Testis (tissue), 3 donors: Measurements from ENCODE around the gene HTT. TPM values are rescaled to one million over a fixed set of nuclear protein-coding genes. Genes with fewer than 3 reads are reported as not detected.
"Not testable (repeated sequence)": the region's sequence is repeated elsewhere in the genome, so short reads cannot be mapped to it uniquely, and the experiment has no call there.

Source experiments
- DNase-seq: peaks from one replicate; pipeline ENCODE4 v3.0.0-alpha.2; 2019
- H3K27ac ChIP-seq, 2 donors: fragments of 200-600 bp; sonication (generic); one replicate each; pipeline ENCODE4 v1.5.1; 2019
- H3K27me3 ChIP-seq: fragments of 200-600 bp; sonication (generic); one replicate; pipeline ENCODE4 v1.5.1; 2019
- H3K36me3 ChIP-seq: fragments of 200-600 bp; sonication (generic); one replicate; pipeline ENCODE4 v1.5.1; 2017; ENCODE audit warnings: low read depth; ENCODE audit errors: missing control alignments
- H3K4me1 ChIP-seq: fragments of 200-600 bp; sonication (generic); one replicate; pipeline ENCODE4 v1.5.1; 2019
- H3K4me3 ChIP-seq, 2 donors: fragments of 200-600 bp; sonication (generic); one replicate each; pipeline ENCODE4 v1.5.1; 2017 to 2019
- H3K9me3 ChIP-seq: fragments of 200-600 bp; sonication (generic); one replicate; pipeline ENCODE4 v1.5.1; 2017
- POLR2A ChIP-seq: fragments of 450-650 bp; IDR thresholded peaks from one replicate; pipeline ENCODE4 v1.6.1; 2017; ENCODE audit warnings: antibody characterized with exemption, mild to moderate bottlenecking, moderate library complexity
- WGBS, 2 donors: methylation state at CpG; one replicate each; pipeline ENCODE4 v1.1.5; 2018; 5-methylcytosine and 5-hydroxymethylcytosine counted together
- intact Hi-C: fragments of 100-400 bp; cut with DNase I; formaldehyde crosslinking; loops from one replicate; pipeline ENCODE4 v1.15.1; 2023; ENCODE audit warnings: low total_unique reads
- polyA plus RNA-seq: library from polyadenylated mRNA; stranded (reverse); fragments of 350-450 nt; fragmentation: Illumina TruSeq; extraction: RNeasy Lipid Tissue Mini Kit (QIAGEN cat#74804); gene quantifications from one replicate; pipeline ENCODE4 v1.2.3, GENCODE V29; 2014; ENCODE audit warnings: low read depth, low replicate concordance; ENCODE audit not compliant: insufficient read depth
- total RNA-seq, 2 donors: library from RNA; depleted of rRNA; stranded (reverse); fragments of >200 nt; gene quantifications; one replicate each; pipeline ENCODE4 v1.2.3, GENCODE V29; 2016
- TF ChIP-seq, protein P1 (sequence below), 3 experiments: fragments of 450-650 bp in 2 of 3; fragments of 200-600 bp in 1 of 3; sonication (generic) in 1 of 3; IDR thresholded peaks; one replicate each; pipeline ENCODE4 v1.5.1; 2016 to 2019; ENCODE audit warnings: antibody characterized with exemption in 3 of 3, mild to moderate bottlenecking in 2 of 3, moderate library complexity in 1 of 3

The HTT gene
- total and polyA plus RNA-seq, 3 donors from 2014 or later, result 45.2 to 168 (median 146) TPM

DNA sequence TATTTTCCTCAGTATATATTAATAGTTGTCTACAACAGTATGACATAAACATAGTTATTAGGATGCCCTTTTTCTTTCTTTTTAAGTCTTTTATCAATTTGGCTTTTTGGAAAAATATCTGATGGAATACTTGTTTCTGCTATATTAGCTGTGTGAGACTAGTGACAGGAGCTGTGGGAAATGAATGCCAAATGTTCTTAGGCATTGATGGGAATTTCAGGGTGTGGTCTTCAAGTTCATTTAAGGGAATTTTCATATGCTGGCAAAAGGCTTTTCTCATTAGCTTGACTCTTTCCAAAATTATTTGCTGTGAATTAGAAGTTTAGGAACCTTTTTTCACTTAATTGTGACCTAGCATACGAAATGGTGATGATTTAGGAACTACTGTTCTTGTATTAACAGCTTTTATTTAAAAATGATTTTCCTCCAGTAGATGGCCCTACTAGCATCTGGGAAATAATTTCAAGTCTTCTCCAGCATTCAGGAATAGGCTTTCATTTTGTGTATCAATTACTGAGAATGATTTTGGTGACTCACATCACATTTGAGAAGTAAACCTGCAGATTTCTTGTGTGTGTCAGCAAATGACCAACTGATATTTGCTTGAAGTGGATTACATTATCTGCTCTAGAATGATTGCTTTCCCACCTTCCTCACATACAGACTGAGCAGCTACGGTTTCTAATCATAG, 70.9 kb downstream of the HTT start:
- TF ChIP-seq, protein P1, sequence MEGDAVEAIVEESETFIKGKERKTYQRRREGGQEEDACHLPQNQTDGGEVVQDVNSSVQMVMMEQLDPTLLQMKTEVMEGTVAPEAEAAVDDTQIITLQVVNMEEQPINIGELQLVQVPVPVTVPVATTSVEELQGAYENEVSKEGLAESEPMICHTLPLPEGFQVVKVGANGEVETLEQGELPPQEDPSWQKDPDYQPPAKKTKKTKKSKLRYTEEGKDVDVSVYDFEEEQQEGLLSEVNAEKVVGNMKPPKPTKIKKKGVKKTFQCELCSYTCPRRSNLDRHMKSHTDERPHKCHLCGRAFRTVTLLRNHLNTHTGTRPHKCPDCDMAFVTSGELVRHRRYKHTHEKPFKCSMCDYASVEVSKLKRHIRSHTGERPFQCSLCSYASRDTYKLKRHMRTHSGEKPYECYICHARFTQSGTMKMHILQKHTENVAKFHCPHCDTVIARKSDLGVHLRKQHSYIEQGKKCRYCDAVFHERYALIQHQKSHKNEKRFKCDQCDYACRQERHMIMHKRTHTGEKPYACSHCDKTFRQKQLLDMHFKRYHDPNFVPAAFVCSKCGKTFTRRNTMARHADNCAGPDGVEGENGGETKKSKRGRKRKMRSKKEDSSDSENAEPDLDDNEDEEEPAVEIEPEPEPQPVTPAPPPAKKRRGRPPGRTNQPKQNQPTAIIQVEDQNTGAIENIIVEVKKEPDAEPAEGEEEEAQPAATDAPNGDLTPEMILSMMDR (IDR thresholded peaks at IDR 0.05), result peak in 1 of 3 experiments; percentile 23
- TF ChIP-seq POLR2A, result no peak
- no peaks in the 10 kb centered on the region for H3K9me3 ChIP-seq
- 78 to 83% methylated on average over 2 of the region's 2 CpGs for WGBS, 2 donors

DNA sequence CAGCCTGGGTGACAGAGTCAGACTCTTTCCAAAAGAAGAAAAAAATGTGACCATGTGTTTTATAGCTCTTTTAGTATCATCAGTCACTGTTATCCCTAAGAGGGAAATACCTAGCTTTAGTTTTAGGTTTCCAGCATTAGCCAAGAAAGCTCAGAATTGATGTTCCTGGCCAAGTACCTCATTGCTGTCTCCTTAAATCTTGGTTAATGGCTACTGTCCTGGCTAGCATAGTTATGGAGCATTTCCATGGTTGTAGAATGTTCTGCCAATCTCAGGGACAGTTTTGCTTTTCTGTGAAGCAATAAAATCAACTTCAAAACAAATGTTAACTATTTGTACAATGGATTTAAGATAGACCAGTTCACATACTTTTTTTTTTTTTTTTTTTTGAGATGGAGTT, 74.4 kb downstream of the HTT start:
- H3K36me3 ChIP-seq, result no peaks in the 10 kb centered on the region
- H3K27ac ChIP-seq, result no peak overlapping the region
- DNase-seq, result no peak
- H3K27me3 ChIP-seq, result no peaks in the 10 kb centered on the region
- no peak overlapping the region for H3K4me3 ChIP-seq
- TF ChIP-seq POLR2A, result no peak
- TF ChIP-seq, protein P1 (IDR thresholded peaks at IDR 0.05), result no peak
- no peaks in the 10 kb centered on the region for H3K9me3 ChIP-seq
- no peaks in the 10 kb centered on the region for H3K4me1 ChIP-seq
- intact Hi-C loops, result no loop called here

More for the DNA sequence above, 70.9 kb downstream of the HTT start:
- H3K4me1 ChIP-seq, result no peaks in the 10 kb centered on the region
- H3K4me3 ChIP-seq, result no peak overlapping the region
- H3K27me3 ChIP-seq, result no peaks in the 10 kb centered on the region
- no peak overlapping the region for H3K27ac ChIP-seq
- no peaks in the 10 kb centered on the region for H3K36me3 ChIP-seq
- no peak for DNase-seq
- intact Hi-C loops, result no loop called here

DNA sequence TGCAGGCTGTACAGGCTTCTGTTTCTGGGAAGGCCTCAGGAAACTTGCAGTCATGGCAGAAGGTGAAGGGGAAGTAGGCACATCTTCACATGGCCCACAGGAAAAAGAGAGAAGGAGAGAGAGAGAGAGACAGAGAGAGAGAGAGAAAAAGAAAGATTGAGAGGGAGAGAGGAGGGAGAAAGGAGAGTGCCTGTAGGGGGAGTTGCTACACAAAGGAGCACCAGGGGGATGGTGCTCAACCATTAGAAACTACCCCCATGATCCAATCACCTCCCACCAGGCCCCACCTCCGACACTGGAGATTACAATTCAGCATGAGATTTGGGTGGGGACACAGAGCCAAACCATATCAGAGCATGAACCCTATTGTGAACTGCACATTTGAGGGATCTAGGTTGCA, 76.8 kb downstream of the HTT start:
- H3K27me3 ChIP-seq, H3K27ac ChIP-seq, H3K4me1 ChIP-seq, H3K4me3 ChIP-seq, H3K9me3 ChIP-seq, DNase-seq, intact Hi-C loops, H3K36me3 ChIP-seq: not testable (repeated sequence)
- 62 to 82% methylated on average over 1 of the region's 1 CpG for WGBS, 2 donors

DNA sequence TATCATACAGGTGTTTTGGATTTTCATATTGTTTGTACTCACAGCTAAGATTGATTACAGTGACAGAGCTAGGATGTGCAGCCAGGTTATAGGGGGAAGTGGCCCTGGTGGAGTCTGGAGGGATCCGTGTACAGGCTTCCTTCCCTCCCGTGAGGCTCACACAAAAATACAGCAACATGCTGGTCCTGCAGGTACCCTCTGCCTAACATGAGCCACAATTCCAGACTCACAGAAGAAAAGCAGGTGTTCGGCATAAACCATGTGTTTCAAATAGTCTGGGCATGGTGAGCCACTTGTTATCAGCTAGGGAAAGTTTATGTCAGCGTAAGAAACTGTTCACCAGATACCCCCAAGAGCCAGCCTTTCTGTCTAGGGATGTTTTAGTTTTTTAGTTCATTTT, 82.9 kb downstream of the HTT start:
- Histone ChIP-seq H3K36me3 (no peaks in the 10 kb centered on the region), H3K27ac (no peak overlapping the region), H3K9me3 (no peaks in the 10 kb centered on the region), H3K4me1 (no peaks in the 10 kb centered on the region), H3K27me3 (no peaks in the 10 kb centered on the region), H3K4me3 (no peak overlapping the region)
- 81 to 88% methylated on average over 4 of the region's 4 CpGs for WGBS, 2 donors
- DNase-seq, result no peak
- no peak for TF ChIP-seq POLR2A
- TF ChIP-seq, protein P1 (IDR thresholded peaks at IDR 0.05), result no peak
- intact Hi-C loops, result no loop called here

DNA sequence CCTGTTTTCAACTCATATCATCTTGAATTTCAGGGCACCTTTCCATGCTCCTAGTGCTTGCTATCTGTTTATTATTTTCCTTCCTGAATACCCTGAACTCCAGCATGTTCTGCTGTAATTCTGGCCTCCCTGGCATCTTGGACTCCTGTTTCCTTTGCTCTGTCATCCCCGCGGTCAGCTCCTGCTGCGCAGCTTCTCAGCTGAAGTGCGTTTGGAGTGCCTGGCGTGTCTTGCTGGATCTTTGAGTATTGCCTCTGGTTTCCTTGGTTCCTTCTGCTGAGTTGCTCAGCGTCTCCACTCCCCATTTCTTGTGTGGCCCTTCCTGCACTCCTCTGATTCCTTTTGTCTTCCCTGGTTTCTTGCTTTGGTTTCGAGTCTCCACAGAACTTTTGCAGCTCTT, 84.4 kb downstream of the HTT start:
- H3K9me3 ChIP-seq, result no peaks in the 10 kb centered on the region
- no peak overlapping the region for H3K4me3 ChIP-seq
- 93 to 95% methylated on average over 7 of the region's 7 CpGs for WGBS, 2 donors
- intact Hi-C loops, result no loop called here
- no peak for DNase-seq
- no peak for TF ChIP-seq POLR2A
- TF ChIP-seq, protein P1 (IDR thresholded peaks at IDR 0.05), result no peak
- H3K27ac ChIP-seq, result no peak overlapping the region
- H3K4me1 ChIP-seq, result no peaks in the 10 kb centered on the region
- no peaks in the 10 kb centered on the region for H3K36me3 ChIP-seq
- H3K27me3 ChIP-seq, result no peaks in the 10 kb centered on the region
